Left kidney (tissue), 2 donors: ENCODE data around the gene NBDY. TPM values are rescaled to one million over a fixed set of nuclear protein-coding genes. Genes with fewer than 3 reads are reported as not detected.
"Not testable (repeated sequence)": the region's sequence is repeated elsewhere in the genome, so short reads cannot be mapped to it uniquely, and the experiment has no call there.

Source experiments
- DNase-seq: peaks from one replicate; pipeline ENCODE4 v3.0.0-alpha.2; 2013
- polyA plus RNA-seq: library from polyadenylated mRNA; unstranded; fragments of 120-200 nt; gene quantifications from one replicate; pipeline ENCODE4 v1.2.1, GENCODE V29; 2013; ENCODE audit not compliant: insufficient read length

Gene NBDY
- polyA plus RNA-seq, 1 donor = 99.7 TPM

DNA sequence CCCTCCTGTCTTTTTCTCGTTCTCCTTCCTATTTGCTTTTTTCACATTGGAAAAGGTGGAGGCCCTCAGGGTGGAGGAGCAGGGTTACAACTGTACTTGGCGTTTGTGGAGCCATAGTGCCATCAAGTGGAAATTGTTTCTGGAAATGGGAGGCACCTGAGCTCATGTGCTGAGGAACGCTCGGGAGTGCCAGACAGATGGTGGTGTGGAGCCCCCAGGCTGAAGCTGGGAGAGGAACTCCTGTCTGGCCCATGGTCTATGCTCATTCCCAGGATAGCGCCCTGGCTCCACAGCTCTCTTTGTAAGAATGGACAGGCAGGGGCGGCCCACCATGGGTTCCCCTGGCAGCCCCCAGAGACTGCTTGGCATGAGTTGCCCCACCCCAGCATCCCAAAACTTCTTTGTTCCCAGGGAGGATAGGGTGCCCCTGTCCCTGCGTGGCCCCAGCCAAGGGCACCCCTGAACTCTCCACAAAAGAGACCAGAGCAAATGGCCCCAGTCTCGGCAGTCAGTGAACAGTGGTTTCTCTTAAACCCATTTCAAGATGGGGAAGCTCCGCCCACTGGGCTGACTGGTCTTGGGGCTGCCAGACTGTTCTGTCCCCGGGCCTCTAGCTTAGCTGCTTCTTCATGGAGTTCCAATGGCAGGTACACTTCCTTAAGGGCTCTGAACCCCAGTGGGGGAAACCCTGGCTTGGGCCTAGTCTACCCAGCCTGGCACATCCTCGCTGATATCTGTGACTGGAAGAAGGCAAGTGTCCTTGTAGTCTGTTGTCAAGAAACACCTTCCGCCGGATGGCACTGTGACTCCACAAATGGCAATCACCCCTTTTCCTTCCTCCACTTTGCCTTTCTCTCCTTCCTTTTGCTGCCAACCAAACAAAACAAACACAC is 70.1 kb downstream of the NBDY start:
- DNase-seq = peak; percentile 90

GRCh38 chrX:56800307-56800706 is 71.3 kb downstream of the NBDY start:
- no peak for DNase-seq

GRCh38 chrX:56800801-56801200 is 71.8 kb downstream of the NBDY start:
- no peak for DNase-seq

- no peak for DNase-seq
Observed at GRCh38 chrX:56802428-56802827, 73.4 kb downstream of the NBDY start.

GRCh38 chrX:56802921-56803849 is 74.1 kb downstream of the NBDY start:
- DNase-seq = peak; percentile 90

- DNase-seq = no peak
Observed at GRCh38 chrX:56803850-56804681, 75.0 kb downstream of the NBDY start.

- no peak for DNase-seq
Observed at GRCh38 chrX:56804867-56805266, 75.8 kb downstream of the NBDY start.

DNA sequence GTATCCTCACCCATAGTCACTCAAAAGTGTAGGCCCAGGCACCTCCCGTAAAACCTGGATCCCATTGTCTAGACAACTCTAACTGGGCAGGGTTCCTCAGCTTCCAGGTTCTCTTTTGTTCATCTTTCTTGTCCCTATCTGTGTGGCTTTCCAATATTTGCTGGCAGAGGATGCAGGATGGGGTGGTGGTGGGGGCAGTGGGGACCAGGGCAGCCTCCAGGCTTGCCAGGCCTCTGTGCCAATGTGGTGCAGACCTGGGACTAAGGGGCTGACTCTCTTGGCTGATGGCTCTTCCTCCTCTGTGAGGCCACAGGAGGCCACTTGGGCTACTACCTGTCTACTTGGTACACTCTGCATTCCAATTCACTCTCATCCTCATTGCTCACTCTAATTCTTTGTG is 76.4 kb downstream of the NBDY start:
- no peak for DNase-seq

- DNase-seq = not testable (repeated sequence)
Observed at GRCh38 chrX:56806176-56806575, 77.1 kb downstream of the NBDY start.

DNA sequence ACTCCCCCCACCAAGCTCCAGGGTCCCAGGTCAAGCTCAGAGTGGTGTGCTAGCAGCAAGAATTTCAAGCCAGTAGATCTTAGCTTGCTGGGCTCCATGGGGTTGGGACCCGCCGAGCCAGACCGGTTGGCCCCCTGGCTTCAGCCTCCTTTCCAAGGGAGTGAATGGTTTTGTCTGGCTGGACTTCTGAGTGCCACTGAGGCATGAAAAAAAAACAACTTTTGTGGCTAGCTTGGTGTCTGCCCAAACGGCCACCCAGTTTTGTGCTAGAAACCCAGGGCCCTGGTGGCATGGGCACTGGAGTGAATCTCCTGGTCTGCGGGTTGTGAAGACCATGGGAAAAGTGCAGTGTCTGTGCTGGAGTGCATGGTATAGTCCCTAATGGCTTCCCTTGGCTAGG is 82.6 kb downstream of the NBDY start:
- DNase-seq = no peak

DNA sequence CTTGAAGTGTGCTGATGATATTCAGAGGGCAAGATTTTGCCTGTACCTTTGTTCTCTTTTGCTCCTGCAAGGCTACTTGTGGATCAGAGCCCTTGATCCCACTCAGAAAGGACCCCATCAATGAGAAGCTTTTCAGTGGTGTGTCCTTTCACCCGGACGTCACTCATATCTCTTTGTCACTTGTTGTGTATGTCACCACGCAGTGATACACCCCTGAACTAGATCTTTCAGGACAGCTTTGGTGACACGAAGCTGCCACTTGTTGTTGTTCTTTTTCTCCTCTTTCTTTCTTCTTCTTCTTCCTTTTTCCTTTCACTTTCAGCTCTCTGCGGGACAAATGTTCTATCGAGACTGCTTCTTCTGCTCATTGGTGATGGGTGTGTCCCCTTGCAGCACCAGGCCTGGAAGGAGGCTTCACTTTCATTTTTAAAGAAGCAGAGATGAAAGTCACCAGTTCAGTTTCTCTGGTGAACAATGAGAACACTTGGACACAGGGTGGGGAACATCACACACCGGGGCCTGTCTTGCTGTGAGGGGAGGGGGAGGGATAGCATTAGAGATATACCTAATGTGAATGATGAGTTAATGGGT is 83.6 kb downstream of the NBDY start:
- DNase-seq = no peak

GRCh38 chrX:56813318-56813837 is 84.3 kb downstream of the NBDY start:
- no peak for DNase-seq

DNA sequence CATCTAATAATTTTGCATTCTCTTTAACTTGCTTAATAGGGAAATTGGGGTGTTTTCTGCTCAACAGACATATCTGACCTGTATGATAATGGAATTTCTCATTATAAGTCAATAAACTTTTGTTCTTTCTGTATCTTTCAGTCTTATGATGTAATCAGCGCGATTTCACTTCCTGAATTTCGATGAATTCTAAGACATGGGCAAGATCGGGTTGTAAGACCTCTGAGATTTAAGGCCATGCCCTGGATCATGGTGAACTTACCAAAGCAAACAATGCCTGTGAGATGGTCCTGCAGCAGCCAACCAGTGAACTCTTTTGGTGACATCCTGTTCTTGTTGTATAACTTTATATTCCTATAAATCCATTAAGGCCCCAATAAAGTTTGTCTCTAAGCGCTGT is 88.1 kb downstream of the NBDY start:
- no peak for DNase-seq

DNA sequence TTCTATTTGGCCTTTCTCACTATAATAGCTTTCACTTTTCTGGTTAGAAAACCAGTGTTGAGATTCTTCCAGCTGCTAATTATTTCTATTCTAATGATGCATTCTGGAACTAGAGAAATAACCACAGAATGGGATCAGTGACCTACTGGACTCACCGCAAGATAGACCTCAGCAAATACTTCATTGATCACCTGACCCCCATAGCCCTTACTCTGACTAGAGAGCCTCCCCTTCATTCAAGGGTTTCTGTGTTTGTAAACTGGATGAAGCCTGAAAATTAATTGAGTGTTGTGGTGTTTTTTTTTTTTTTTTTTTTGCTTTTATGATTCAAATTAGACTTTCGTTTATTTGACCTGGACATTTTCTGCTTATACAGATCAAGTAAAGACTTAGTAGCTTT is 97.0 kb downstream of the NBDY start:
- DNase-seq = no peak

GRCh38 chrX:56833626-56834025 is 104.6 kb downstream of the NBDY start:
- DNase-seq = no peak

- no peak for DNase-seq
Observed at GRCh38 chrX:56853436-56853835, 124.4 kb downstream of the NBDY start.

DNA sequence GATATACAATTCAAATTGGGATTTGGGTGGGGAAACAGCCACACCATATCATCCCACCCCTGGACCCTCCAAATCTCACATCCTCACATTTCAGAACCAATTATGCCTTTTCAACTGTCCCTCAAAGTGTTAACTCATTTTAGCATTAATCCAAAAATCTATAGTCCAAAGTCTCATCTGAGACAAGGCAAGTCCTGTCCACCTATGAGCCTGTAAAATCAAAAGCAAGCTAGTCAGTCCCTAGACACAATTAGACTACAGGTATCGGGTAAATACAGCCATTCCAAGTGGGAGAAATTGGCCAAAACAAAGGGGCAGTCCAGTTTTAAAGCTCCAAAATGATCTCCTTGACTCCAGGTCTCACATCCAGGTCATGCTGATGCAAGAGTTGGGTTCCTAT is 128.0 kb downstream of the NBDY start:
- no peak for DNase-seq

DNA sequence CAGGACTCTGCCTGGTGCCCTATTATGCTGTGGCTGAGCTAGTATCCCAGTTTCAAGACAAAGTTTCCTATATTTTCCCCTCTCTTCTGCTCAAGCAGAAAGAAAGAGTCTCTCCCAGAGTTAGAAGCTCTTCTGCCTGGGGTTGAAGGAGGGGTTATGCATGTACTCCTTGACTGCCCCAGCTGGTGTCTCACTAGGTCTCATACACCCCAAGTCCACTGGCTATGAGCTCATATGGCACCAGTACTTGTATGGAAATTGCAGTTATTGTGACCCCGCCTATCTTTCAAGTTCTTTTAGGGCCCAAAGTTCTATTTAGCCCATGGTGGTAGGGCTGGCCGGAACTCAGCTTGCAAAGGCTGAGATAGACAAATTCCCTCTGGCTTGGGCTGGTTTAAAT is 131.8 kb downstream of the NBDY start:
- no peak for DNase-seq
